HG02938 (cell line): ENCODE results near the gene TMEM178B.

Experiments
- ATAC-seq: cut with Tn5 transposase; IDR thresholded peaks from one replicate; pipeline ENCODE4 v1.9.1; 2021; ENCODE audit warnings: mild to moderate bottlenecking, moderate library complexity; ENCODE audit not compliant: unreplicated experiment

Gene TMEM178B

DNA sequence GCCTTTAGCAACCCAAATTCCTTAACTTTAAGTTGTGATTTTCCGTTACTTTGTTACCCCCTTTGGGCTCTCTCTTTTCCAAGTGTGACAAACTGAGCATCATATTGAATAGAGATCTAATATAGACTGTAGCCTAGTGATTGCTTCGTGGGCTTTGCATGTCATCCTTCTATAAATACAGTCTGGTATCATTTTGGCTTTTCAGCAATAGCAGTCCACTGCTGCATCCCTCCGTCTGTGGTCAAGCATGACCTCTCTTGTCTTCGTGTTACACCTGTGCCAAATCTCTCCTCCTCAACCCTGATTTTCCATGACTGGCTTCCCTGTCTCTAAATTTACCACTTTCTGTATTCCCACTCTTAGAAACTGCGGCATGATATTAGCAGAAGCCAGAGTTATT, 423.5 kb downstream of the TMEM178B start:
- no peak for ATAC-seq

DNA sequence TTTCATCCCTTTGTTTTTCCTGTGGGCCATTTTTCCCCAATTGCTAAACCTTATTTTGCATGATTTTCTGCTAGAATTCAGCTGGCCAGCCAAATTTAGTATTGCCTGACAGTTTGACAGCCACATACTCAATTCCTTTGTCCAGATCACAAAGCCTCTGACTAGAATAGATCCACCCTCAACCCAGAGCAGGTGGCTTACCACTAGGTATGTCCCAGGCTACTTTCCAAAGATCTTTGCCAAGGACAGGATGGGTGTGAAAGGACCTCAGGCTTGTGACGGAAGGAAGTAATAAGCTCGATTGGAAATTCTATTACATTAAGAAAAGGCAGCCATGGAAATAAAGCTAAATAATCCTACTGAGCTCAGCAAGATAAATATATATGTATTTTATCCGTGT, 426.7 kb downstream of the TMEM178B start:
- ATAC-seq = no peak

DNA sequence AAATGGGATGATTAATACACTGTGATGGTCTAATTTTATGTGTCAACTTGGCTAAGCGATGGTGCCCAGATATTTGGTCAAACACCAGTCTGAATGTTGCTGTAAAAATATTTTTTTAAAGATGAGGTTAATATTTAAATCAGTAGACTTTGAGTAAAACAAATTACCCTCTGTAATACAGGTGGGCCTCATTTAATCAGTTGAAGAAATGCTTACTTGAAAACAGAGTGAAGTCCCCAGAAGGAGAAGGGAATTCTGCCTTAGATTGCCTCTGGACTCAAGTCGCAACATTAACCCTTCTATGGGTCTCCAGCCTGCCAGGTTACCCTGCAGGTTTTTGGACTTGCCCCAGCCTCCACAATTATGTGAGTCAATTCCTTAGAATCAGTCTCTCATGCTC, 427.6 kb downstream of the TMEM178B start:
- ATAC-seq = no peak

DNA sequence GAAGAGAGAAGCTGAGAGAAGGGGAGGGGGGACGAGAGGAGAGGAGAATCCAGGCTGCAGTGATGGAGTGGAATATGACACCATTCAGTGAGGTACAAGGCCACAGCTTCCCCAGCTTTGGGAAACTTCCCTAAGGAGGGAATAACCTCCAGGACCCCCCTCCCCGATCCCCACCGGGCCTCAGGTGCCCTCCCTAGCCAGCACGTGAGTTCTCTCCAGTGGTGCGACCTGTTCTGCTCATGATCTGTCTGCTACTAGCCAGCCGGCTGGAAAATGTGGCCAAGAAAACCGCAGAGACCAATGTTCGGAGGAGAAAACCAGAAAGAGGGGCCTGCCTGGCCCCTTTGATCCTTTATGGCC, 437.4 kb downstream of the TMEM178B start:
- ATAC-seq = no peak

DNA sequence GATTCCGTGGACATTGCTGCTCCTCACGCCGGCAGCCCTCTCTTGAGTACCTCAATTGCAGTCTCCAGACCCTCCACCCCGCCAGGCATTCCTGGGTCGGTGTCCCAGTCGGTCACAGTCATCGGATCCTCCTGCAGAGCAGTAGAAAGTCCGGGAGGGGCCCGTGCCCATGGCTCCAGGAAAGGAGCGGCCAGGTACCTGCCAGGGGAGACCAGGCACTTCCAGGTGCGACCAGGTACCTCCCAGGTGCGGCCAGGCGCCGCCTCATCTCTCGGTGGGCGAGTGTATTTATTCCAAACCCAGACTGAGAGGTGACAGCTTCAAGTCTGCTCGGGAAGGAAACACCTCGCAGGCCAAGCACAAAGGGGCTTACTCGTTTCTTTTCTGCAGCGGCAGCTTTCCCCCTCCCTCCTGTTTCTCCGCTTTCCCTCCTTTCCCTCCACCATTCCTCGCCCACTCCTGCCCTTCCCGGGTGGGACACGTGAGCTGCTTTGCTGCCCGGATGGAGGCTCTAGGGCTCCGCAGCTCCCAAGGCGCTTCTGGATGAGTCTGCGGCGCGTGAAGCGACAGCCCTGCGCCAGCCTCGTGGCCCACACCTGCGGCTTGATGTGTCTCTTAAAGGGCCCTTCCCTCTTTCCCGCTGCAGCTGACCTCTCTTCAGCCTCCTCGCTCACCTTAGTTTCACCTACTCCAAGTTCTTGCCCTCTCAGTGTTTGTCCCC, 438.0 kb downstream of the TMEM178B start:
- no peak for ATAC-seq

DNA sequence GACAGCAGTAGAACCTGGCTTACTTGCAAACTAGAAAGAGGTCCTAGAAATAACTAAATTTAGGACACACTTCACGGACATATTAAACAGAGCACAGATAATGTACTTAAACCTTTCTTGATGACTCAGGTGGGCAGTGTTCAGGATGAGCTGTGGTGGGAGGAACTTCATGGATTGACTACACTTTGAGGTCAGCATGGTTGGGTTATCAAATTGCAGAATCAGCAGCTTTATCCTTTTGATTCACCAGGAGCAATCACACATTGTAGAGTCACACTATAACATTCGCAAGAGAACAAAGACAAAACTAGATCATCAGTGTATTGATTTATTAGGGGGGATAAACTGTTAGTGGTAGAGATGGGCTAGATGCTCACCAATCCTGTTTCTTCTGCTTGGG, 438.7 kb downstream of the TMEM178B start:
- no peak for ATAC-seq

DNA sequence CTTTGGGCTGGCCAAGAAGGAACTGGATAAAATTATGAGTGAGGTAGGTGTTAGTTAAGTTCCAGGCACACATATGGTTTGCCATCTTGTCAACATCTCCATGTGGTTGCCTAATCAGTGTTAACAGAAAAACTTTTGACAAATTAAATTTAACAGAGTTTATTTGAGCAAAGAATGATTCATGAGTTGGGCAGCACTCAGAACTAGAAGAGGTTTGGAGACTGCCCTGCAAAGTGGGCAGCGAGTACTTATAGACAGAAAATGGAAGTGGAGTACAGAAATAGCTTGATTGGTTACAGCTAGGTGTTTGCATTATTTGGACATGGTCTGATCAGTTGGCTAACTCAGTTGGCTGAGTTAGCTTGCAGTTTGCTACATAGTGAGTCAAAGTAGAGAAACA, 439.9 kb downstream of the TMEM178B start:
- ATAC-seq = no peak

DNA sequence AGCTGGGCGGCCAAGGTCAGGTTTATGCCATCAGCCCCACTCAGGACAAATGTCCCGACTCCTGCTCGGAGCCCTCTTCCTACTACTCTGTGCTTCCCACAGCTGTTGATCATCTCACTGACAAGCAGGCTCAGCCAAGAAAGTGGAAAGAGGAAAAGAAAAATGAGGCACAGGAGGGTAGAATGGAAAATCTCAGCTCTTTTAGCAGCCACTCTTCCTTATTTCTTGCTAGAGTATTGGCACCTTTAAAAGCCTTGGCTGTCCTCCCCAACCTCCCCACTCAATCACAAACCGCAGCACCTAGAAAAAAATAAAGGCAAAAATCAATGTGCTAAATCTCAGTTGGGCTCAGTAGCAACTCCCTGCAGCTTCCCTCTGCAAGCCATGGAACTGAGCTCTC, 442.1 kb downstream of the TMEM178B start:
- no peak for ATAC-seq

DNA sequence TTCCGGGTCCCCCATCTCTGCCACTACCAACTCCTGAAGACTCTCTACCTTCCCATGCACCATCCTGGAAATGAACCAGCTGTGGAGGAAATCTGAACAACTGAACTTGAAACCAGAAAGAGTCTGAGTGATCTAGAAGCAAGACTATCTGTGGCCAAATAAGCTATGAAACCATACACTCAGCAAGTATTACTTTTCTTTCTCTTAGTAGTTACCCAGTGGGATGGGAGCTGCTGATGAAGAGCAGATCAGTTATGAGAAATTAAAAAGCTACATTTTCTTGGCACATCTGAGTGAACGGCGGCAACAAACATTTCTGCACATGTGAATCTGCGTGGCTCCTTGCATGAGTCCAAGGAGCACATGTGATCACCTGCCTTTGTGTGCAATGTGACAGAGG, 445.8 kb downstream of the TMEM178B start:
- no peak for ATAC-seq

DNA sequence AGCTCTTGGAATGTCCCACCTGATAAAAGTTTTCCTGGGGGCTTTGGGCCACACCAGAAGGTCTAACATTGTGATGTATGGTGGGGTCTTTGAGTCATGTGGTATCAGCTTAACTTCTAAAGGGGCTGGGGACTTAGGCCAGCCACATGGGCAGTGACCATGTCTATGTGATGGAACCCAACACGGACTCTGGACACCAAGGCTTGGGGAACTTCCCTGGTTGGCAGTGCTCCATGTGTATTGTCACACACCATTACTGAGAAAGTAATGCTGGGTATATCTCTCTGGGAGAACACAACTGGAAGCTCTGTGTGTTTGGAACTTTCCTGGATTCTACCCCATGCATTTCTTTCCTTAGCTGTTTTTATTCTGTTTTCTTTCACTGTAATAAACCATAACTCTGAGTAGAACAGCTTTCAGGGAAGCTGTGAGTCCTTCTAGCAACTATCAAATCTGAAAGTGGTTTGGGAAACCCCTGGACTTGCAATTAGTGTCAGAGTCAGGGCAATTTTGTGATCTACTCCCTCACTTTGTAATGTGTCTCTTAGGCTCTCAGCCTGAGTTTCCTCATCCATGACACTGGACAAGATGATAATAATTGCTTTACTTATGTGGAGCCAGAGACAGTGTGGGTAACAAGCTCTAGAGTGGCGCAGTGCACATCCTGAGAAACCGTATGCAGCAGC, 448.9 kb downstream of the TMEM178B start:
- no peak for ATAC-seq

DNA sequence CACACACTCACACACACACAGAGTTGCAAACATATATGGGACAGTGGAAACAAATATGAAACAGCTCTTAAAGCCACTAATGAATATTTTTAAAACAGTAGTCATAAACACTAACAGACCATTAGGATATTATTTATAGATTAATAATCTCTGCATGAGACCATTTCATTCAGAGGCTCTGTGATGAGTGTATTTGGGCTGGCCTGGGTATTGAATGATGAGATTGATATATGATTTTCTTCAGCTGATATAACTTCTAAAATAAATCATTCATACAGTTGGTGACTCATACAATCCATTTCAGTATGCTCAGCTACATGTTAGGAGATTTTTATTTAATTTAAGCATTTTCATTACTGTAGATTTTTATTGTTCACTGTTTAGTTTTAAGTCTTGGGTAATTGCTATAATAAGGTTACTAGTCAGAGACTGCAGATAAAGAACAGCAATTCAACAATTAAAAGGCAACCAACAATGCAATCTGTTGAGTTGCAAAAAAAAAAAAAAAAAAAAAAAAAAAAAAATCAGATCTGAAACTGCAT, 452.2 kb downstream of the TMEM178B start:
- no peak for ATAC-seq

DNA sequence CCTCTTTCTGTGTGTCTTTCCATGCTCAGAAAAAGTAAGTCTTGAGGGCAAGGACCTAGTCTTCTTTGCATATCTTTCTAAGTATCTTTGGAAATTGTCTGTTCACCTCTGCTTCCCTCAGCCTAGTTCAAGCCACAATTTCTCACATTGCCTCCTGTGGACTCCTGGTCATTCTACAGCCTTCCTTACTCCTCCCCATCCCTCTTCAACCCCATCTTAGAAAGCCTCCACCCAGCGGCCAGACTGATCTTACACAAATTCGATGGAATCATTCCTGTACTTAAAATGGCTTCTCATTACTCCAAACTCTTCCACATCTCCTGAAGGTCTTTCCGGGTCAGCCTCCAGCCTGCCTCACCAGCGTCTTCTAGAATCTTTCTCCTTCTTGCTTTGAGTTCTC, 453.2 kb downstream of the TMEM178B start:
- ATAC-seq = no peak

DNA sequence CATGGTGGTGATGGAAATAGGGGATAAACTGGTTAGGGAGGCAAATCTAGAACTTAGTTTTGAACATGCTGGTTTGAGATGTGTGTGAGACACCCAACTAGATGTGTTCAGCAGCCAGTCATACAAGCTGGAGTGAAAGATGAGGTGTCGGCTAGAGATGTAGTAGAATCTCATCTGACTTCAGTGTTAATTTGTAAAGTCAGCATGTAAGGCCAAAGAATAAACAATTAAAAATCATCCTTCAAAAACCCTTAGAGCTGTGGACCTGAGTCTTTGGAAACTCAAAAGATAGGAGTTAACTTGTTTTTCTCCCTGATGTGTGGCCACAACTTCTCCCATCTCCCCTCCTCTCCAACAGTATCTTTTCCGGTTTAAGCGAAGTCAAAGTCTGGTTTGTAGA, 454.5 kb downstream of the TMEM178B start:
- ATAC-seq = no peak
